ENCODE data around the gene GAB2. TPM values are rescaled to one million over a fixed set of nuclear protein-coding genes. Genes with fewer than 3 reads are reported as not detected.

Gene GAB2, protein sequence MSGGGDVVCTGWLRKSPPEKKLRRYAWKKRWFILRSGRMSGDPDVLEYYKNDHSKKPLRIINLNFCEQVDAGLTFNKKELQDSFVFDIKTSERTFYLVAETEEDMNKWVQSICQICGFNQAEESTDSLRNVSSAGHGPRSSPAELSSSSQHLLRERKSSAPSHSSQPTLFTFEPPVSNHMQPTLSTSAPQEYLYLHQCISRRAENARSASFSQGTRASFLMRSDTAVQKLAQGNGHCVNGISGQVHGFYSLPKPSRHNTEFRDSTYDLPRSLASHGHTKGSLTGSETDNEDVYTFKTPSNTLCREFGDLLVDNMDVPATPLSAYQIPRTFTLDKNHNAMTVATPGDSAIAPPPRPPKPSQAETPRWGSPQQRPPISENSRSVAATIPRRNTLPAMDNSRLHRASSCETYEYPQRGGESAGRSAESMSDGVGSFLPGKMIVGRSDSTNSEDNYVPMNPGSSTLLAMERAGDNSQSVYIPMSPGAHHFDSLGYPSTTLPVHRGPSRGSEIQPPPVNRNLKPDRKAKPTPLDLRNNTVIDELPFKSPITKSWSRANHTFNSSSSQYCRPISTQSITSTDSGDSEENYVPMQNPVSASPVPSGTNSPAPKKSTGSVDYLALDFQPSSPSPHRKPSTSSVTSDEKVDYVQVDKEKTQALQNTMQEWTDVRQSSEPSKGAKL
- 10.9 and 11.7 TPM in 2 replicates for total RNA-seq

DNA sequence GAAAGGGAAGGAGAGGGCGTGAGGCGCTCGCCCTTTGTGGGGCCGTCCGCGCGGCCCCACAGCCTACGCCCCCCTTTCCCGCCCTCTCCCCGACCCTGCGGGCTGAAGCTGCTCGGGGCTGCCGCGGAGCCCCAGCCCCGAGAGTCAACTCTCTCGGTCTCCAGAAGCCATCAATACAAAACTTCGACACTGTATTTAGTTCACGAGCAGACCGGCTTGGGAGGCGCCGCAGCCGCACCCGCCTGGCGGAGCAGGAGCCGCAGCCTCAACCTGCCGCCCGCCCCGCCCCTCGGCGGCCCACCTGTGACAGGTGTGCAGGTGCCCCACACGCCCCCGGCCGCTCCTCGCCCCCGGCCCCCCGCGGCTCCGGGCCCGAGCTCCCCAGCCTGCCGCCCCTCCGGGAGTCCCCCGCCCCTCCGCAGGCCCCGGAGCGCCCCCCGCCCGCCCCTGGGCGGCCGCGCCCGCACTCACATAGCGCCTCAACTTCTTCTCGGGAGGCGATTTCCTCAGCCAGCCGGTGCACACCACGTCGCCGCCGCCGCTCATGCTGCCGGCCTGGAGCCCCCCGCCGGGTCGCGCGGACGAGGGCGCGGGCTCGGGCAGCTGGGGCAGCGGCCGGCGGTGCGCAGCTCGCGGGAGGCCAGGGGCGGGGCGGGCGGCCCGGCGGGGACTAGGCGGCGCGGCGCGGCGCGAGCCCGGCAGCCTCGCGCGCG, at the start of gene GAB2:
Gene GAB2, minus strand, starts transcription at position 646 of the 713 bp plus-strand sequence. Its CDS starts 100 bp downstream, at position 546.

DNA sequence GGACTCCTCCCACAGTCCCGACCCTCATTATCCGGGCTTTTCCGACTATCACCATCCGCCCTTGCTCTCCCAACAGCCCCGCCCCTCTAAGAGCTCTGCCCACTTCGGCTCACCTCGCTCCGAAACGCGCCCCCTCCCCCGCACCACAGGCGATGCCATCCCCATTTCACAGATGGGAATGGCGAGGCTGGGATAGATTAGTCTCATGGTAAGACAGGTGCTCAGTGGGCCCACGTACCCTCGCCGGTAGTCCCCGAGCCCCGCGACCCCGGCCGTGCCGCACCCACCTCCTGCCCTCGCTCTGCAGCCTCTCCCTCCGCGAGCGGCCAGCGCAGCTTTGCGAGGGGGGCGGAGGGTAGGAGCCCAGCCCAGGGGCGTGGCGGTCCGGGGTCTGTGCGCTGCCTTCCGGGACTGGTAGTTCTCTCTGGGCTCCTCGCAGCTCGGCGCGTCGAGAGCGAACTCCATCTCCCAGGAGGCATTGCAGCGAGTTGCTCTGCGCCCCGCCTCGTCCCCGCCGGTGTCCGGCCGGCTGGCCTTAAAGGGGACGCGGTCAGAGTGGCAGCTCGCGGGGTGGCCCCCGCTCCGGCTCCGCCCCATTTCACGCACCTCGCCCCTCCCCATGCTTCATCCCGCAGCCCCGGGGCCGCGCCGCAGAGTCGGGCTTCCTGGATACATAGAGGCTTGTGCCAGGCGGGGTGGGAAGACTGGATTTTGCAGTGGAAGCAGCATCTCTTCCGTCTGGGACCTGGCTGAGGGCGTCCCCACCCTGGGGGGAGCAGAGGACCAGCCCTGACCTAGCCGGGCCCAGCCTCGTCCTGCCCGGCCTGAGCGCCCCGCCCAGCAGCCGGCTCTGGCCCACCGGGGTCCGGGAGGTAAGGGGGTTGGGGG, 229.1 kb downstream of the GAB2 start, which contains the start of the genes KCTD21 and USP35:
Gene KCTD21, minus strand, starts transcription at position 341 of the 888 bp plus-strand sequence. CDS start 14,072 bp downstream, outside the sequence.
Gene USP35, plus strand, starts transcription at position 634 of the 888 bp plus-strand sequence. CDS start 7,327 bp downstream, outside the sequence.

Other genes starting within 250 kb of the GAB2 start
- 4.1 and 6.9 TPM in 2 replicates for gene KCTD21, start 229.2 kb downstream of the GAB2 start, total RNA-seq
- gene USP35, start 228.9 kb downstream of the GAB2 start, total RNA-seq = 8.5 and 11.8 TPM in 2 replicates
- gene NARS2, start 157.0 kb upstream of the GAB2 start, total RNA-seq = 22.6 and 24.0 TPM in 2 replicates